NCI-H226 (cell line): ENCODE measurements around the gene TMIE.
"Not testable (repeated sequence)": the region's sequence is repeated elsewhere in the genome, so short reads cannot be mapped to it uniquely, and the experiment has no call there.

ENCODE experiments used
- DNase-seq: peaks from one replicate; pipeline ENCODE4 v3.0.0-alpha.2; 2015

TMIE gene

DNA sequence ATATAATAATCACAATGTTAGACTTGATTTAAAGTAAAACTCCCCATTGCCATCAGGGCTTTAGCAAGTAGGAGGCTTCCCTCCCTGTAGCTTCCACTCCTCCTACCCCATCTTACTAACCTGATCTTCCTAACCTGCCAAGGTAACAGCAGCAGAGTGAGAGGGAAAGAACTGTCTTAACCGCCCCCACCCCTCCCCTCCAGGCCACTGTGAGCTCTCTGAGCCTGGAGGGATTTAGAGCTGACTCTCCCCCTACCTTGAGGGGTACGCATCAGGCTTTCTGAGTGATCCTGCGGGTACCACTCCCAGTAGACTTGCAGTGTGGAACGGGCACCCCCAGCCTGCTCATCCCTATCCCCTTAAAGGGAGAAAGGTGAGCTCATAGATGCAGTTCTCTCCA lies 27.8 kb downstream of the TMIE start:
- no peak for DNase-seq

DNA sequence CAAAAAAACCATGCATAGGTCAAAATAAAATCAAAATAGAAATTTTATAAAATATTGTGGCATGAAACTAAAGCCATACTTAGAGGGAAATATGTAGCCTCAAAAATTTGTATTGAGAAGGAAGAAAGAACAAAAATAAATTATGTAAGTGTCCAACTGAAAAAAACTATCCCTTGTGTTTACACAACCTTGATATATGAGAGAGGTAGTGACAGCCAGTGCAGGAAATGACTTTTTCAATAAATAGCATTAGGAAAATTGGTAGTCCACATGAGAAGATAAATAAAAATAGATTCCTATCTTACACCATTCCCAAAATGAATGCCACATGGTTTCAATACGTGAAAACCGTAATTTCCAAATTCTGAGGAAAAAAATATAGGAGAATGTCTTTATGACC lies 29.6 kb downstream of the TMIE start:
- DNase-seq = no peak

DNA sequence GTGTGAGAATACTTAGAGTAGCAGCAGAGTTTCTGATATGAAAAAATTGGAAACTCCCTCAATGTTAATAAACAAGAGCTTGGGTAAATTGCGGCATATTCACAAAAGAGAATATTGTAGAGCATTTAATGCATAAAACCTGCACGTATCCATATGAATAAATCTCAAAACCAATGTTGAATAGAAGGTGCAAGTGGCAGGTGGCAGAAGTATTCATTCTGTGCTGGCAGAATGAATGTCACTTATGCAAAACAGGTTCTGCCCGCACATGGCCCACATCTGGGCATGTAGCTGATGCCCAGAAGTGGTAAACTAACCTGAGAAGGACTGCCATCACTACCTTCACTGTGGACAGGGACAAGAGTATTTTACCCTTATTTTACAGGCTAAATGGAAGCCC lies 30.6 kb downstream of the TMIE start:
- DNase-seq = no peak

DNA sequence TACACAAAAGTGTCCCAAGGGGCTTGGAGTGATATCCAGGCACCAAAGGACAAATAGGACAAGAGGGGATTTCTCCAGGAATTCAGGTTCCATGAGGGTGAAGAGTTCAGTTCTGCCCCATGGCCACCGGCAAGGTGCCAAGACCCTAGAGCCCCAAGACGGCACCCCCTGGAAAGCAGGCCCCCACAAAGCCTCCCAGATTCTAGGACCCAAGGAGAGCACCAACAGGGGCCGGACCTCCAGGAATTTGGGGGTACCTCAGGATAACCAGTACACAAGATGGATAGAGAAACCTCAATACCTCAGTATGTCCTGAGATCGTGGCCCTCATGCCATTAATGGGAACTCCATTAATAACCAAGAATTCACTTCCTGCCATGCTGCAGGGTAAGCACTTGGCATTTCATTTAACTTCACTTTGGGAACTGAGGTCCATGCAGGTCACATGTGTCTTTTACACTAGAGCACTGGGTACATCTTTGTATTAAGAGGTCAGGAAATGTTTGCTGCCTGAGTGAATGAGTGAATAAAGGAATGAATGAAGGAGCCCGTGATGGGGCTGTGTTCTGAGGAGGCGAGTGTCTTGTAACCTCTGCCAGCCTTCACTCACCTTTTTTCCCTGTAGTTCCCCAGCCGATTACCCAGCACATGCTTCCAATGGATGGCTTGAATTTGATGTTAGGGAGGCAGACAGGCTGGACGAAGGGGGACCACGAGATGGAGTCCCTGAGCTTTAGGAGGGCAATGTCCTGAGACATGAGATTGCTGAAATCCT lies 32.0 kb downstream of the TMIE start:
- no peak for DNase-seq

DNA sequence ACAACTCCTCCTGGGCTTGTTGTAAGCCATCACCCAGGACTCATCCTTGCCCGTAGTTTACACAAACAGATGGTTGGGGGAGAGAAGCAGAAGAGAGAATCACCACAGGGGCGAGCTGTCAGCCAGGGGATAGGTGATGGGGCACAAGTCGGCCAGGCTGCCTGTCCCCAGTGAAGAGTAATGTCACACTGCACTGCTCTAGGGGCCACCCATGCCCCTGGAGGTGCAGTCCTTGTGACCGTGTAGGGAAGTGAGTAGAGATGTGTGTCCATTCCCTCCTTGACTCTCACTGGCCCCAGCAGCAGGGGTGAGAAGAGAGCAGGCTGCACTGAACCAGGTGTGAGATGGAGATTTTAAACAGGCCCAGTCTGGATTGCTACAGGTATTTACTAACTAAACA lies 33.6 kb downstream of the TMIE start:
- no peak for DNase-seq

DNA sequence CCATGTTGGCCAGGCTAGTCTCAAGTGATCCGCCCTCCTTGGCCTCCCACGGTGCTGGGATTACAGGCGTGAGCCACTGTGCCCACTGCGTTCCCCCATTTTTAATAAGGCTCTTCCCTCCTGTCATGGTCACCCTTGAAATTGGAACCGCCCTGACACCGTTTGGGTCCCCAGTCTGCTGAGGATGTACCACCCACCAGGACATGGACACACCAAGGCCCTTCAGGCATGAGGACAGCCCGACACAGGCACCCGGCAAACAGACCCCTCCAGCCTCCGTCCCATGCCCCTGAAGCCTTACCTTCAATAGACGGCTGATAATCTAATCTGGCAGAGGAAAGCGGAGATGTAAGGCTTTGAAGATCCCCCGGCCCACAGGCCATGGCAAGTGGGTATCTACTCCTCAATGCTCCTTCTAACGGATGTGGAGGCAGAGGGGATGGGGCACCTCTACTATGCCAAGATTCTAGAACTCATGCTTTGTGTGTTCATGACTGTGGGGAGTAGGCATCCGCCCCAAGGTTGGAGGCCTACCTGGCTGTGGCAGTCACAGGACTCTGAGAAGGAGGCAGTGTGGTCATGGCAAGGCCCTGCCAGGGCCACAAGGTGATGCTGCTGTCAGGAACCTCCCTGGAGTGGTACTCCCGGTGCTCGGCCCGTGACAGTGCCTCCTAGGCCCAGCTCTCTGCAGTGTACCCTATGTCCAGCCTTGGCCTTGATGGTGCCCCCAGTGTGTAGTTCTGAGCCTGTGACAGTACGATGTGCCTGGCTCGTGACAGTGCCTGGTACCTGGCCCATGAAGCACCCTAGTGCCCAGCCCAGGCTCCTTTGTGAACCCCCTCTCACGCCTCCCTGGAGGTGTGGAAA lies 35.0 kb downstream of the TMIE start:
- DNase-seq = no peak

DNA sequence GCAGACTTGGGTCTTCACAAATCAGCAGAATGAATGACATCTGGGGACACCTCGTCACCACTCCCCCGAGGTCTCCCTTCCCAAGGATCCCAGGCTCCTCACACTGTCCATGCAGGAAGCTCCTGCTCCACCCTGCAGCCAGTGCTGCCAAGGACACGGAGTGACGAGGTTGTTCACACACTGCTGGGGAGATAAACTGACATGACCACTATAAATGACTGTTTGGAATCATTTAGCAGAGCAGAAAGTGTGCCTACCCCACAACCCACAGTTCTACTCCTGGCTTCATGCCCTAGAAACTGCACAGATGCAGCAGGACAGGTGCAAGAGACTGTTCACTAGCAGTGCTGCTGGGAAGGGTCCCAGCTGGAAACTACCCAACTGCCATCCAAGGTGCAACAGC lies 36.1 kb downstream of the TMIE start:
- no peak for DNase-seq

DNA sequence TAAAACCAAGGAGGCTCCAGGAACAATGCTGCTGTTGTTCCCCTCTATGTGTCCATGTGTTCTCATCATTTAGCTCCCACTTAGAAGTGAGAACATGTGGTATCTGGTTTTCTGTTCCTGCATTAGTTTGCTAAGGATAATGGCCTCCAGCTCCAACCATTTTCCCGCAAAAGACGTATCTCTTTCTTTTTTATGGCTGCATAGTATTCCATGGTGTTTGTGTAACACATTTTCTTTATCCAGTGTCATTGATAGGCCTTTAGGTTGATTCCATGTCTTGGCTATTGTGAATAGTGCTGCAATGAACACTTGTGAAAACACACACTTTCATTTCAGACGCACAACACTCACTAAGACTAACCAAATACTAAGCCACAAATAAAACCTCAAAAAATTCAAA lies 38.4 kb downstream of the TMIE start:
- not testable (repeated sequence) for DNase-seq

DNA sequence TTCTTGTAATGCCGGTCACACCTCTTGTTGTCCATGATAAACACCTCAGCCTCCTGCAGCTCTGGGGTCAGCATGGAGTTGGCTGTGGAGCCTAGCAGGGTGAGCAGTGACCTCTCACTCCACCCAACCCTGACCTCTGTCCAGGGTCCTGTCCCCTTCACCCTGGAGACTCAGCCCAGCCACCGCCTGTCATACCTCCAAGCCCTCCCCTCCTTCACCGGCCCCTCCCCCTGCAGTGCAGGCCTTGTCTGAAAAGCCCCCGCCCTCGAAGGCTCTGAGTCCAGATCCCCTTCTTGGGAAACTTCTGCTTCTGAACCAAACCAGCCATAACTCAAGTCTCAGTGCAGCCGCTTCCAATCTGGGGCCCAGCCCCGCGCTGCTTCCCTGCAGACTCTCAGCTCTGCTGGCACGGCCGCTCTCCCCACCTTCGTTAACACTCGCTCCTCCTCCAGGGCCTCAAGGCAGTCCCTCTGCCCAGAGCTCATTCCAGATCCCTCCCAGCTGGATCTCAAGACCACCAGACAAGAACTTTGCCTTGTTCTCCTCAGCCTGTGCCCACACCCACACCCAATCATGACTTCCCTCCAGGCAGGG lies 41.9 kb downstream of the TMIE start:
- DNase-seq = no peak

DNA sequence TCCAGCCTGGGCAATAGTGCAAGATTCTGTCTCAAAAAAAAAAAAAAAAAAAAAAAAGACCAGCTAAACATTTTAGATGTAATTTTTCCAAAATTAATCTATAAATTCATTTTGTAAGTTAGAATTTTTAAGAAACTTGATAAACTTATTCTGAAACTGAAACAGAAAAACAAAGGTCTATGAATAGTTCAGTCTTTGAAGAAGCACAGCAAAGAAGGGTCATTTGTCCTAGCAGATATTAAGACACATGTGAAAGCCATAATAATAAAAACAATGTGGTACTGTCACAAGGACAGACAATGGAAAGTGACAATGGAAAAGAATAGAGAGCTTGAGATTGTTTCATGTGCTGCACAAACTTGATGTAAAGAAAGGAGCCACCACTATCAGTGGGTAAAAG lies 45.5 kb downstream of the TMIE start:
- no peak for DNase-seq

DNA sequence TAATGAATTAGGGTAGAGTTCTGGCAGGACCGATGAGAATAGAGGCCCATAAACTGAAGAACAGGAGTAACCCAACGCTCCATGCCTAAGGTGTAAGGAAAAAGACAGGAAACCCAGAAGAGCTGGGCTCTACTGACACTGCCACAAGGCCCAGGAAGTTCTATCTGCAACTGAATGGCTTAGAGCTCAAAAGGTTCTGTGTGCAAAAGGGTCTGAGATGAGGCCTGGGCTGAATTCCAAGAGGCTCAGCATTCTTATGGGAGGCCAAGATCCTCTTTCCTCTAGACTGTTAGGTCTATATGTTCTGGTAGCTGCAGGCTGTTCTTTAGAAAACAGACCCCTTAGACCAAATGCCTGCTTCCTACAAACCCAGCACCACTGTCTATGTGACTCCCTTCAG lies 47.0 kb downstream of the TMIE start:
- no peak for DNase-seq

DNA sequence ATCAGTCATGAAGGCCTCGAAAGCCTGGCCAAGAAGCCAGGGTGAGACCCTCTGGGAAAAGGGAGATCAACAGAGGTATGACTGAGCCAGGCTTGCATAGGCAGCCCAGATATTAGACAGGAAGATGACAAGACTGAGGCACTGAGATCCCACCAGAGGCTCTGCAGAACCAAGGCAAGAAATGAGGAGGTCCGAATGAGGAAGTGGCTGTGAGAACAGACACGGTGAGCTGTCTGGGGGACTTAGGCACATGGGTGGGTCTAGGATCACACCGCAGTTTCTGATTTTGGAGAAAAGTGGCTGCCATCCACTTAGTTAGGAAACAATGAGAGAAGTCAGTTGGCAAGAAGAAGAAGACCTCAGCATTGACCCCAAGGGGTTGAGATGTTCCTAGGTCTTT lies 47.9 kb downstream of the TMIE start:
- DNase-seq = no peak

DNA sequence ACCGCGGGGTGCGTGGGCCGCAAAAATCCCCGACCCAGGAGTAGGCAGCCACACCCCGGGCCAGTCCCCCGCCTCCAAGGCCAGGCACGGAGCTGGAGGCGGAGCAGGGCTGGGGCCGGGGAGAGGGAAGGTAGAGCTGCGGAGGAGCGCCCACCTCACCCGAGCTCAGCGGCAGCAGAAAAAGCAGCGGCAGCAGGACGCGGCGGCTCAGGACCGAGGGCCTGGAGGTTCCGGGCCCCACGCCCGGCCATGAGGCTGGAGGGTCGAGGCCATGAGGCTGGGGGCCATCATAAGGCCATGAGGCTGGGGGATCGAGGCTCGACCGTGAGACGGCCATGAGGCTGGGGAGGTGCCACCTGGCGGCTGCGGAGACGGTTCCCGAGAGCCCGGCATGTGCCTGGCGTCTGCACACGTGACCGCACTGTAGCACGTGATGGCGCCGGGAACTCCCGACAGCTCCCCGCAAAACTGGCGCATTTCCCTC lies 49.4 kb downstream of the TMIE start:
- DNase-seq = no peak

DNA sequence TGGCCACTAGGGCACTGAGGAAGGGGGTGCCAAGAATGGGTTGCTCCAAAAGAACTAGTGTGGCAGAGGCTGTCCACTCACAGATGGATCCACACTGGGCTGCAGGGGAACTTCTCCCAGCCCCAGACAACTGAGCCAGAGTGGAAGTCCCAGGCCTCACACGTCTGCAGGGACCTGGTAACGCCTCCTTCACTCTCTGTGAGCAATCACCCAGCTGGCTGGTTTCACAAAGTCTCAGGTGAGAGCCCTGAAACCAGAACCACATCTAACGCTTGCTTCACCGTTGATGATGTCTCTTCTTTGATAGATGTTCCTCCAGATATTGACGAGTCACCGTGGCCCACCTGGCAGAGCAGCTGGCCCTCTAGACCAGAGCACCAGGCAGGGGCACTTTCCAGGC lies 51.9 kb downstream of the TMIE start:
- not testable (repeated sequence) for DNase-seq

DNA sequence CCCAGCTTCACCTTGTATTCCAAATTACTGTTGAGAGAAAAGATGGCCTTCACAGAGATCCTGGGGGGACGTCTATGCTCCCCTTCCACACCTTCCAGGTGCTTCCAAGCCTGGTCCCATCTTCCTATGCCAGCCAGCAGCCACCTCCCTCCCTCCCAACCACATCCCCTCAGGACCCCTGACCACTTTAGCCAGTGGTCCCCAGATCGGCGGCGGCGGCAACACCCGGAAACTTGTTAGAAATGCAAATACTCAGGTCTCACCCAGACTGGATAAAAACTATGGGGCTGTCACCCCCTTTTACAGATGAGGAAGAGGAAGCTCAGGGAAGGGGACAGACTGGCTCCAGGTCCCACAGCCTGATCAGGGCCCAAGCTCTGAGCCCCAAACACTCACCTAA lies 54.5 kb downstream of the TMIE start:
- DNase-seq = no peak

DNA sequence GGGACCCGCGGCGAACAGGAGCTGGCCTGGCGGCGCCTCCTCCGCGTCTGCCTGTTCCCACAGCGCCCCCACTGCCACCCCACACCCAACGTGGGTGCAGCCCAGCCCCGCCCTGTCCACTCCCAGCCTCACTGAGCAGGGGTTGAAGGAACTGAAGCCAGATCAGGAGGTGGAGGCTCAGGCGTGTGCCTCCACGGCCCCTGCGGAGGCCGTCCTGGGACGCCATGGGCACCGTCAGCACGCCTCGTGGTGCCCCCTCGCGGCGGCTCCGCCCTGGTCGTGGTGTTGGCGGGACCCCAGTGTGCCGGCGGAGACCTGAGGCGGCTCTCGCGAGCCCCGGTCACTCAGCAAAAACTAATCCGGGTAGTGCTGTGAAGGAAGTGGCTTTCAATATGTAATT lies 55.5 kb downstream of the TMIE start:
- no peak for DNase-seq

DNA sequence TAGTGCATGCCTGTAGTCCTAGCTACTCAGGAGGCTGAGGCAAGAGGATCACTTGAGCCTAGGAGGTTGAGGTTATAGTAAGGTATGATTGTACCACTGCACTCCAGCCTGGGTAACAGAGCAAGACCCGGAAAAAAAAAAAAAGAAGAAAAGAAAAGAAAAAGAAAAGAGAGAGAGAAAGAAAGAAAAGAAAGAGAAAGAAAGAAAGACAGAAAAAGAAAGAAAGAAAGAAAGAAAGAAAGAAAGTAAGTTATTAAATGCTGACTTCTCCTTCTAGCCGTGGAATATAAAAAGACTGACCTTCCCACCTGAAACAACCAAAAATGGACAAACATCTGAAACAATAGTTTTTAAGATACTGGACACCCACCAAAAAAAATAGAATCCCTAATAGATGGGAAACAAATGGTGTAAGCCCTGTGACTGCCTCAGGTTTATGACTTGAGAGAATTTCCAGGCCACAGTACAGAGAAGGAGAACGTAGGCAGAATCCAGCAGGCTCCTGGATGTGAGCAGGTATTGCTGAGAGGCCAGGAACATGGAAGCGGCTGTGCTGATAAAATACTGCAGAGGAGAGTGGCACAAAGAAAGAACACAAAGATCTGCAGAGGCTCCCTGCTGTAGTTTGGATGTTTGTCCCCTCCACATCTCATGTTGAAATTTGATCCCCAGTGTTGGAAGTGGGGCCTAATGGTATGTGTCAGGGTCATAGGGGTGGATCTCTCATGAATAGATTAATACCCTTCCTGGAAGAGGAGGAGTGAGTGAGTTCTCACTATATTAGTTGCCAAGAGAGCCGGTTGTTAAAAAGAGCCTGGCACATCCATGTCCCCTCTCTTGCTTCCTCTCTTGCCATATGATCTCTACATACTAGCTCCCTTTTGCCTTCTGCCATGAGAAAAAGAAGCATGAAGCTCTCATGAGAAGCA lies 58.3 kb downstream of the TMIE start:
- DNase-seq = no peak
